HEK293 (cell line): ENCODE results near the gene IFT172.

Source experiments
- CTCF ChIA-PET: fragments of 350-600 bp; formaldehyde crosslinking; extraction: SDS; loops from one replicate; lab custom pipeline; 2021; ENCODE audit warnings: antibody characterized with exemption; lab: Yijun Ruan, JAX
- POLR2A ChIA-PET: fragments of 300-600 bp; formaldehyde crosslinking; extraction: SDS; loops from one replicate; lab custom pipeline; 2020; ENCODE audit warnings: antibody characterized with exemption, inconsistent platforms; lab: Yijun Ruan, JAX
- H3K27ac ChIP-seq: fragments of 200-500 bp; sonication (Bioruptor generic); 2 replicates; pipeline ENCODE4 v1.5.1; 2014; ENCODE audit warnings: low read depth, low read length, control low read depth, inconsistent platforms; ENCODE audit errors: extremely low read depth
- H3K36me3 ChIP-seq, 2 experiments: fragments of 200-500 bp in 1 of 2; sonication (Bioruptor generic) in 1 of 2; 1 replicate in 1 of 2; 2 replicates in 1 of 2; pipeline ENCODE4 v1.5.1; 2014 to 2017; ENCODE audit warnings: inconsistent platforms in 2 of 2, low read length in 2 of 2; ENCODE audit not compliant: control insufficient read depth in 2 of 2, insufficient read depth in 1 of 2
- H3K4me1 ChIP-seq: fragments of 200-500 bp; sonication (Bioruptor generic); 2 replicates; pipeline ENCODE4 v1.5.1; 2014; ENCODE audit warnings: mild to moderate bottlenecking, low read length, inconsistent platforms; ENCODE audit not compliant: control insufficient read depth, insufficient read depth
- H3K4me3 ChIP-seq: 2 replicates; pipeline ENCODE4 v1.5.1; 2011; ENCODE audit warnings: low read depth, mild to moderate bottlenecking, control low read depth, low read length, moderate library complexity
- H3K9me3 ChIP-seq: fragments of 200-500 bp; sonication (Bioruptor generic); 2 replicates; pipeline ENCODE4 v1.5.1; 2014; ENCODE audit warnings: low read depth, low read length, inconsistent platforms; ENCODE audit not compliant: control insufficient read depth, insufficient read depth
- IKZF3 ChIP-seq: fragments of 450-650 bp; IDR thresholded peaks from 2 replicates; pipeline ENCODE4 v1.5.0; 2018; ENCODE audit warnings: missing biosample characterization, mild to moderate bottlenecking, missing genetic modification characterization, moderate library complexity
- PRDM1 ChIP-seq: fragments of 450-650 bp; formaldehyde crosslinking; IDR thresholded peaks from 2 replicates; pipeline ENCODE4; 2016; ENCODE audit warnings: missing biosample characterization, missing genetic modification characterization
- ZBTB20 ChIP-seq: fragments of 450-650 bp; formaldehyde crosslinking; IDR thresholded peaks from 2 replicates; pipeline ENCODE4 v1.5.1; 2016; ENCODE audit warnings: missing biosample characterization, missing genetic modification characterization
- ZBTB7A ChIP-seq: fragments of 450-650 bp; formaldehyde crosslinking; IDR thresholded peaks from 2 replicates; pipeline ENCODE4 v1.5.1; 2016; ENCODE audit warnings: low read depth, missing biosample characterization, missing genetic modification characterization
- ZEB2 ChIP-seq: fragments of 450-650 bp; formaldehyde crosslinking; IDR thresholded peaks from 2 replicates; pipeline ENCODE4 v1.5.1; 2016; ENCODE audit warnings: missing biosample characterization, missing genetic modification characterization
- ZFHX2 ChIP-seq: fragments of 450-650 bp; formaldehyde crosslinking; conservative IDR thresholded peaks from 2 replicates; pipeline ENCODE4 v1.5.1; 2016; ENCODE audit warnings: missing biosample characterization, missing genetic modification characterization
- ZNF112 ChIP-seq: fragments of 450-650 bp; formaldehyde crosslinking; IDR thresholded peaks from 2 replicates; pipeline ENCODE4 v1.5.0; 2017; ENCODE audit warnings: missing biosample characterization, missing genetic modification characterization
- ZNF280D ChIP-seq: fragments of 450-650 bp; formaldehyde crosslinking; IDR thresholded peaks from 2 replicates; pipeline ENCODE4 v1.5.1; 2016; ENCODE audit warnings: missing biosample characterization, missing genetic modification characterization
- ZNF341 ChIP-seq: fragments of 450-650 bp; formaldehyde crosslinking; IDR thresholded peaks from 2 replicates; pipeline ENCODE4; 2016; ENCODE audit warnings: low read depth, missing biosample characterization, missing genetic modification characterization
- ZNF350 ChIP-seq: fragments of 450-650 bp; formaldehyde crosslinking; IDR thresholded peaks from 2 replicates; pipeline ENCODE4 v1.5.0; 2017; ENCODE audit warnings: missing biosample characterization, mild to moderate bottlenecking, missing genetic modification characterization
- ZNF366 ChIP-seq: fragments of 450-650 bp; formaldehyde crosslinking; conservative IDR thresholded peaks from 2 replicates; pipeline ENCODE4 v1.5.1; 2016; ENCODE audit warnings: missing biosample characterization, missing genetic modification characterization
- ZNF394 ChIP-seq: fragments of 450-650 bp; formaldehyde crosslinking; IDR thresholded peaks from 2 replicates; pipeline ENCODE4 v1.5.1; 2016; ENCODE audit warnings: missing biosample characterization, missing genetic modification characterization, mild to moderate bottlenecking, moderate library complexity, borderline replicate concordance
- ZNF514 ChIP-seq: fragments of 450-650 bp; formaldehyde crosslinking; IDR thresholded peaks from 2 replicates; pipeline ENCODE4 v1.5.1; 2016; ENCODE audit warnings: missing biosample characterization, missing genetic modification characterization
- ZNF549 ChIP-seq: fragments of 450-650 bp; IDR thresholded peaks from 2 replicates; pipeline ENCODE4 v1.5.1; 2018; ENCODE audit warnings: missing biosample characterization, missing genetic modification characterization, mild to moderate bottlenecking, inconsistent platforms, moderate library complexity
- ZNF600 ChIP-seq: fragments of 450-650 bp; formaldehyde crosslinking; IDR thresholded peaks from 2 replicates; pipeline ENCODE4 v1.5.1; 2016; ENCODE audit warnings: missing biosample characterization, missing genetic modification characterization
- ZNF654 ChIP-seq: fragments of 450-650 bp; formaldehyde crosslinking; IDR thresholded peaks from 2 replicates; pipeline ENCODE4 v1.5.1; 2016; ENCODE audit warnings: low read depth, missing biosample characterization, missing genetic modification characterization
- ZNF843 ChIP-seq: fragments of 450-650 bp; formaldehyde crosslinking; IDR thresholded peaks from 2 replicates; pipeline ENCODE4 v1.5.1; 2016; ENCODE audit warnings: missing biosample characterization, missing genetic modification characterization
- TF ChIP-seq, protein P1 (sequence below): fragments of 450-650 bp; formaldehyde crosslinking; IDR thresholded peaks from 2 replicates; pipeline ENCODE4 v1.5.1; 2016; ENCODE audit warnings: missing biosample characterization, missing genetic modification characterization
- TF ChIP-seq, protein P2 (sequence below): fragments of 450-650 bp; IDR thresholded peaks from 2 replicates; pipeline ENCODE4 v1.5.1; 2018; ENCODE audit warnings: missing biosample characterization, mild to moderate bottlenecking, missing genetic modification characterization
- TF ChIP-seq, protein P3 (sequence below): fragments of 450-650 bp; formaldehyde crosslinking; IDR thresholded peaks from 2 replicates; pipeline ENCODE4 v1.5.1; 2016; ENCODE audit warnings: missing biosample characterization, missing genetic modification characterization

Gene IFT172

DNA sequence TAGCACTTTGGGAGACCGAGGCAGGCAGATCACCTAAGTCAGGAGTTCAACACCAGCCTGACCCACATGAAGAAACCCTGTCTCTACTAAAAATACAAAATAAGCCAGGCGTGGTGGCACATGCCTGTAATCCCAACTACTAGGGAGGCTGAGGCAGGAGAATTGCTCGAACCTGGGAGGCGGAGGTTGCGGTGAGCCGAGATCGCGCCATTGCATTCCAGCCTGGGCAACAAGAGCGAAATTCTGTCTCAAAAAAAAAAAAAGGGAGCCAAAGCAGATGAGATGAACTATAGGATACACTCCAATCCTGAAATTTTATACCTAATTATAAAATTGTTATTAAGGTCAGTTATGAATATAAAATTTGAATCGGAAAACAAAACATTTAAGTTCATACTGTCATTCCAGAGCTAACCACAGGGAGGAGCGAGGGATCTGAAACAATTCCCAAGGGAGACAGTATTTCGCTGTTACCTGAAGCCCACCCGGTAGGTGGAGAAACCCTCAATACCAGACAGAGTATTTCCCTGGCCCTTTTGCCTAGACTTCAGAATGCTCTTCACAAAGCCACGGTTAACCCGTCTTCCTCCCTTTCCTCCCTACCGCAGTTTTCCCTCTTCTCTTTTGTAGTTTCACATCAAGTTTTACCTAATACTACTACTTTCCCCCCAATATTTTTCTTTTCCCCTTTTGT, 81.6 kb downstream of the IFT172 start:
- Histone ChIP-seq H3K27ac (0 out of 2 replicates have a peak overlapping the region, but pooled peaks have one; percentile 96), H3K36me3 (peaks cover 25 to 33% of the 10 kb centered on the region in 2 experiments; a peak in 2 of 3 replicates), H3K4me1 (peaks cover 9% of the 10 kb centered on the region; the same call in 1 of the 2 replicates), H3K9me3 (no peaks in the 10 kb centered on the region), H3K4me3 (peak overlapping the region; percentile 98)
- ChIA-PET CTCF (interaction anchor here (0.6 to 4.2 kb wide), 9 partner anchors 9 to 533 kb away, joined by 3 to 17 read pairs (median 4); partner anchors contain the start of gene NRBP1), POLR2A (interaction anchor here (0.6 to 3.4 kb wide), 6 partner anchors 17 to 256 kb away, joined by 3 to 56 read pairs (median 8); partner anchors contain the start of genes GTF3C2, NRBP1, SLC4A1AP and SUPT7L)
- TF ChIP-seq ZNF341 (tag by site-specific recombination) (peak; percentile 72), ZNF600 (tag by site-specific recombination) (0 out of 2 replicates have a peak, but pooled peaks have one; percentile 13), ZNF394 (tag by site-specific recombination) (no peak), ZNF366 (tag by site-specific recombination) (peak; percentile 42; the same call in 1 of the 2 replicates), ZBTB7A (tag by site-specific recombination) (no peak), ZFHX2 (tag by site-specific recombination) (no peak), ZNF549 (tag by site-specific recombination) (no peak), ZNF280D (tag by site-specific recombination) (no peak), ZNF654 (peak; percentile 13; the same call in 1 of the 2 replicates), IKZF3 (0 out of 2 replicates have a peak, but pooled peaks have one; percentile 14), ZBTB20 (no peak), ZEB2 (tag by site-specific recombination) (peak; percentile 62), ZNF514 (no peak), ZNF843 (no peak), ZNF112 (tag by site-specific recombination) (no peak), PRDM1 (tag by site-specific recombination) (peak; percentile 93), ZNF350 (tag by site-specific recombination) (no peak)
- TF ChIP-seq, protein P1, sequence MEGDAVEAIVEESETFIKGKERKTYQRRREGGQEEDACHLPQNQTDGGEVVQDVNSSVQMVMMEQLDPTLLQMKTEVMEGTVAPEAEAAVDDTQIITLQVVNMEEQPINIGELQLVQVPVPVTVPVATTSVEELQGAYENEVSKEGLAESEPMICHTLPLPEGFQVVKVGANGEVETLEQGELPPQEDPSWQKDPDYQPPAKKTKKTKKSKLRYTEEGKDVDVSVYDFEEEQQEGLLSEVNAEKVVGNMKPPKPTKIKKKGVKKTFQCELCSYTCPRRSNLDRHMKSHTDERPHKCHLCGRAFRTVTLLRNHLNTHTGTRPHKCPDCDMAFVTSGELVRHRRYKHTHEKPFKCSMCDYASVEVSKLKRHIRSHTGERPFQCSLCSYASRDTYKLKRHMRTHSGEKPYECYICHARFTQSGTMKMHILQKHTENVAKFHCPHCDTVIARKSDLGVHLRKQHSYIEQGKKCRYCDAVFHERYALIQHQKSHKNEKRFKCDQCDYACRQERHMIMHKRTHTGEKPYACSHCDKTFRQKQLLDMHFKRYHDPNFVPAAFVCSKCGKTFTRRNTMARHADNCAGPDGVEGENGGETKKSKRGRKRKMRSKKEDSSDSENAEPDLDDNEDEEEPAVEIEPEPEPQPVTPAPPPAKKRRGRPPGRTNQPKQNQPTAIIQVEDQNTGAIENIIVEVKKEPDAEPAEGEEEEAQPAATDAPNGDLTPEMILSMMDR, result peak; percentile 63
- TF ChIP-seq, protein P2, sequence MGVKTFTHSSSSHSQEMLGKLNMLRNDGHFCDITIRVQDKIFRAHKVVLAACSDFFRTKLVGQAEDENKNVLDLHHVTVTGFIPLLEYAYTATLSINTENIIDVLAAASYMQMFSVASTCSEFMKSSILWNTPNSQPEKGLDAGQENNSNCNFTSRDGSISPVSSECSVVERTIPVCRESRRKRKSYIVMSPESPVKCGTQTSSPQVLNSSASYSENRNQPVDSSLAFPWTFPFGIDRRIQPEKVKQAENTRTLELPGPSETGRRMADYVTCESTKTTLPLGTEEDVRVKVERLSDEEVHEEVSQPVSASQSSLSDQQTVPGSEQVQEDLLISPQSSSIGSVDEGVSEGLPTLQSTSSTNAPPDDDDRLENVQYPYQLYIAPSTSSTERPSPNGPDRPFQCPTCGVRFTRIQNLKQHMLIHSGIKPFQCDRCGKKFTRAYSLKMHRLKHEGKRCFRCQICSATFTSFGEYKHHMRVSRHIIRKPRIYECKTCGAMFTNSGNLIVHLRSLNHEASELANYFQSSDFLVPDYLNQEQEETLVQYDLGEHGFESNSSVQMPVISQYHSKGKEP (tag by site-specific recombination), result no peak
- TF ChIP-seq, protein P3, sequence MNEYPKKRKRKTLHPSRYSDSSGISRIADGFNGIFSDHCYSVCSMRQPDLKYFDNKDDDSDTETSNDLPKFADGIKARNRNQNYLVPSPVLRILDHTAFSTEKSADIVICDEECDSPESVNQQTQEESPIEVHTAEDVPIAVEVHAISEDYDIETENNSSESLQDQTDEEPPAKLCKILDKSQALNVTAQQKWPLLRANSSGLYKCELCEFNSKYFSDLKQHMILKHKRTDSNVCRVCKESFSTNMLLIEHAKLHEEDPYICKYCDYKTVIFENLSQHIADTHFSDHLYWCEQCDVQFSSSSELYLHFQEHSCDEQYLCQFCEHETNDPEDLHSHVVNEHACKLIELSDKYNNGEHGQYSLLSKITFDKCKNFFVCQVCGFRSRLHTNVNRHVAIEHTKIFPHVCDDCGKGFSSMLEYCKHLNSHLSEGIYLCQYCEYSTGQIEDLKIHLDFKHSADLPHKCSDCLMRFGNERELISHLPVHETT (tag by site-specific recombination), result no peak
